ENCODE results near the gene SCAMP3. TPM values are rescaled to one million over a fixed set of nuclear protein-coding genes. Genes with fewer than 3 reads are reported as not detected.
A peak's percentile ranks its signal among the peaks of the same experiment; 100 is the strongest.

The SCAMP3 gene
- total and polyA plus RNA-seq, 2 experiments from 2014 or later, result 50.5 to 52.5 TPM

DNA sequence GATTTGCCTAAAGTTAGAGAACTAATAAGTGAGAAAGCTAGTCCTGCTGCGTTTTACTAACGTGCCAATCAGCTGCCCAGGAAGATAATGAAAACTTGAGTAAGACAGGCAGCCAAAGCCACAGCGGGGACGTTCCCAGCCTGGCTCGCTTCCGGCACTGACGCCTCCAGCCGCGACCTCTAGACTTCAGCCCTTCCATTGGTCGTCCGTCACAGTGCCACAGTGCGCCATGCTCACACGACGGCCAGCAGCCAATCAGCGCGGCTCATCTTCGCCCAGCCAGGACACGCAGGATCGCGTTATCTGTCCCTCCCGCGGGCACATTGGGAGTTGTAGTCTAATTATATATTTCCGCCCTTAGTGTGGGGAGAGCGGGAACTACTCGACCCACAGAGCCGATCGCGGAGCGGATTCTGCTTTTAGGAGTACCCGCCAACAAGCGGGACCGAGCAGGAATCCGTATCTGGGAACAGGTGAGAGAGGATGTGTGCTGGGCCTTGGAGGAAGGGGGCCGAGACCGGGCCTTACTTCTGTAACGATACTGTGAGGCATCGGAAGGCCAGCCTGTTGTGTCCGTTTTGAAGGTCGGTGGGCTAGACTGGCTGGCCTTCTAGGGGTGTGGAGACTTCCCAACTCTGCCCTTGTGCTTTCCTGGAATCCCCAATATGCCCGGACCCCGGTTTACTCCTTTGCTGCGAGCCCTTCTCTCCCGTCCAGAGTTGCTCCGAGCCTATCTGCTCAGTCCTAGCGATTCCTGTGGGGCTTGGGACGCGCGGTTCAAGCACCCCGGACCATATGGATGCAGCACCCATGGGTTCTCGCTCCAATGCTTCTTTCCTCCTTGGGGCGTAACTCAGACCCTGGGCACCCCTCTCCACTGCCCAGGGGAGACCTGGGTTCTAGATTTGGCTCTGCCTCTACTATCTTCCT lies 46.6 kb upstream of the SCAMP3 start, which contains the start of gene FDPS:
Gene FDPS, plus strand, starts transcription at position 374 of the 930 bp plus-strand sequence. CDS start 924 bp downstream, outside the sequence.
- H3K36me3 ChIP-seq (ENCODE audit: insufficient read depth), result peaks cover 11% of the 10 kb centered on the region
- no peak within 1 kb of the TSS for H2AFZ ChIP-seq
- H3F3A ChIP-seq (replicated peaks; ENCODE audit: low read depth), result peaks cover 19% of the 10 kb centered on the region
- peaks cover 39% of the 10 kb centered on the region for H3K36me3 Mint-ChIP-seq (ENCODE audit: low read depth)
- DNase-seq (ENCODE audit: low spot score), result peak; percentile 99
- H3K27ac ChIP-seq (ENCODE audit: low read depth), result peak within 1 kb of the TSS; percentile 85
- ATAC-seq, result peak; percentile 97
- peaks cover 44% of the 10 kb centered on the region for H3K79me2 ChIP-seq (replicated peaks; ENCODE audit: insufficient read depth)
- no peaks in the 10 kb centered on the region for H3K27me3 ChIP-seq (ENCODE audit: insufficient read depth)
- peak within 1 kb of the TSS; percentile 98 for H3K4me3 ChIP-seq
- H3K4me3 Mint-ChIP-seq, result peak within 1 kb of the TSS; percentile 99
- peak within 1 kb of the TSS; percentile 98 for H3K4me2 ChIP-seq
- peaks cover 9% of the 10 kb centered on the region for H3K27me3 Mint-ChIP-seq (ENCODE audit: insufficient read depth, low read depth, poor library complexity)
- H3K4me1 Mint-ChIP-seq, result peaks cover 22% of the 10 kb centered on the region
- peak within 1 kb of the TSS; percentile 97 for H3K27ac Mint-ChIP-seq
- no peaks in the 10 kb centered on the region for H3K9me3 Mint-ChIP-seq
- peaks cover 28% of the 10 kb centered on the region for H4K20me1 ChIP-seq (replicated peaks; ENCODE audit: insufficient read depth)
- H3K4me1 ChIP-seq (ENCODE audit: insufficient read depth), result peaks cover 20% of the 10 kb centered on the region
- no peak for TF ChIP-seq JUNB (IDR thresholded peaks at IDR 0.05; ENCODE audit: unreplicated experiment)
- TF ChIP-seq, protein P1, sequence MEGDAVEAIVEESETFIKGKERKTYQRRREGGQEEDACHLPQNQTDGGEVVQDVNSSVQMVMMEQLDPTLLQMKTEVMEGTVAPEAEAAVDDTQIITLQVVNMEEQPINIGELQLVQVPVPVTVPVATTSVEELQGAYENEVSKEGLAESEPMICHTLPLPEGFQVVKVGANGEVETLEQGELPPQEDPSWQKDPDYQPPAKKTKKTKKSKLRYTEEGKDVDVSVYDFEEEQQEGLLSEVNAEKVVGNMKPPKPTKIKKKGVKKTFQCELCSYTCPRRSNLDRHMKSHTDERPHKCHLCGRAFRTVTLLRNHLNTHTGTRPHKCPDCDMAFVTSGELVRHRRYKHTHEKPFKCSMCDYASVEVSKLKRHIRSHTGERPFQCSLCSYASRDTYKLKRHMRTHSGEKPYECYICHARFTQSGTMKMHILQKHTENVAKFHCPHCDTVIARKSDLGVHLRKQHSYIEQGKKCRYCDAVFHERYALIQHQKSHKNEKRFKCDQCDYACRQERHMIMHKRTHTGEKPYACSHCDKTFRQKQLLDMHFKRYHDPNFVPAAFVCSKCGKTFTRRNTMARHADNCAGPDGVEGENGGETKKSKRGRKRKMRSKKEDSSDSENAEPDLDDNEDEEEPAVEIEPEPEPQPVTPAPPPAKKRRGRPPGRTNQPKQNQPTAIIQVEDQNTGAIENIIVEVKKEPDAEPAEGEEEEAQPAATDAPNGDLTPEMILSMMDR (conservative IDR thresholded peaks at IDR 0.05; ENCODE audit: low read depth in 2 of 2), result no peak
- TF ChIP-seq EZH2phosphoT487 (IDR thresholded peaks at IDR 0.05; ENCODE audit: unreplicated experiment), result no peak
- TF ChIP-seq, protein P2, sequence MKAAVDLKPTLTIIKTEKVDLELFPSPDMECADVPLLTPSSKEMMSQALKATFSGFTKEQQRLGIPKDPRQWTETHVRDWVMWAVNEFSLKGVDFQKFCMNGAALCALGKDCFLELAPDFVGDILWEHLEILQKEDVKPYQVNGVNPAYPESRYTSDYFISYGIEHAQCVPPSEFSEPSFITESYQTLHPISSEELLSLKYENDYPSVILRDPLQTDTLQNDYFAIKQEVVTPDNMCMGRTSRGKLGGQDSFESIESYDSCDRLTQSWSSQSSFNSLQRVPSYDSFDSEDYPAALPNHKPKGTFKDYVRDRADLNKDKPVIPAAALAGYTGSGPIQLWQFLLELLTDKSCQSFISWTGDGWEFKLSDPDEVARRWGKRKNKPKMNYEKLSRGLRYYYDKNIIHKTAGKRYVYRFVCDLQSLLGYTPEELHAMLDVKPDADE (IDR thresholded peaks at IDR 0.05), result peak; percentile 97
- TF ChIP-seq ZNF331 (CRISPR knock-in tag; IDR thresholded peaks at IDR 0.05; ENCODE audit: low read depth), result no peak
- no peak for TF ChIP-seq ZNF114 (CRISPR knock-in tag; IDR thresholded peaks at IDR 0.05)
- TF ChIP-seq STAT1 (IDR thresholded peaks at IDR 0.05; ENCODE audit: unreplicated experiment), result no peak
- peak; percentile 91 for TF ChIP-seq POLR2AphosphoS5 (IDR thresholded peaks at IDR 0.05; ENCODE audit: low read depth)
- peak; percentile 92 for TF ChIP-seq CREB1 (CRISPR knock-in tag; IDR thresholded peaks at IDR 0.05; ENCODE audit: low read depth)
- TF ChIP-seq, protein P3, sequence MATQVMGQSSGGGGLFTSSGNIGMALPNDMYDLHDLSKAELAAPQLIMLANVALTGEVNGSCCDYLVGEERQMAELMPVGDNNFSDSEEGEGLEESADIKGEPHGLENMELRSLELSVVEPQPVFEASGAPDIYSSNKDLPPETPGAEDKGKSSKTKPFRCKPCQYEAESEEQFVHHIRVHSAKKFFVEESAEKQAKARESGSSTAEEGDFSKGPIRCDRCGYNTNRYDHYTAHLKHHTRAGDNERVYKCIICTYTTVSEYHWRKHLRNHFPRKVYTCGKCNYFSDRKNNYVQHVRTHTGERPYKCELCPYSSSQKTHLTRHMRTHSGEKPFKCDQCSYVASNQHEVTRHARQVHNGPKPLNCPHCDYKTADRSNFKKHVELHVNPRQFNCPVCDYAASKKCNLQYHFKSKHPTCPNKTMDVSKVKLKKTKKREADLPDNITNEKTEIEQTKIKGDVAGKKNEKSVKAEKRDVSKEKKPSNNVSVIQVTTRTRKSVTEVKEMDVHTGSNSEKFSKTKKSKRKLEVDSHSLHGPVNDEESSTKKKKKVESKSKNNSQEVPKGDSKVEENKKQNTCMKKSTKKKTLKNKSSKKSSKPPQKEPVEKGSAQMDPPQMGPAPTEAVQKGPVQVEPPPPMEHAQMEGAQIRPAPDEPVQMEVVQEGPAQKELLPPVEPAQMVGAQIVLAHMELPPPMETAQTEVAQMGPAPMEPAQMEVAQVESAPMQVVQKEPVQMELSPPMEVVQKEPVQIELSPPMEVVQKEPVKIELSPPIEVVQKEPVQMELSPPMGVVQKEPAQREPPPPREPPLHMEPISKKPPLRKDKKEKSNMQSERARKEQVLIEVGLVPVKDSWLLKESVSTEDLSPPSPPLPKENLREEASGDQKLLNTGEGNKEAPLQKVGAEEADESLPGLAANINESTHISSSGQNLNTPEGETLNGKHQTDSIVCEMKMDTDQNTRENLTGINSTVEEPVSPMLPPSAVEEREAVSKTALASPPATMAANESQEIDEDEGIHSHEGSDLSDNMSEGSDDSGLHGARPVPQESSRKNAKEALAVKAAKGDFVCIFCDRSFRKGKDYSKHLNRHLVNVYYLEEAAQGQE (IDR thresholded peaks at IDR 0.05; ENCODE audit: unreplicated experiment), result no peak
- TF ChIP-seq NANOG (IDR thresholded peaks at IDR 0.05; ENCODE audit: borderline replicate concordance), result no peak
- TF ChIP-seq, protein P4, sequence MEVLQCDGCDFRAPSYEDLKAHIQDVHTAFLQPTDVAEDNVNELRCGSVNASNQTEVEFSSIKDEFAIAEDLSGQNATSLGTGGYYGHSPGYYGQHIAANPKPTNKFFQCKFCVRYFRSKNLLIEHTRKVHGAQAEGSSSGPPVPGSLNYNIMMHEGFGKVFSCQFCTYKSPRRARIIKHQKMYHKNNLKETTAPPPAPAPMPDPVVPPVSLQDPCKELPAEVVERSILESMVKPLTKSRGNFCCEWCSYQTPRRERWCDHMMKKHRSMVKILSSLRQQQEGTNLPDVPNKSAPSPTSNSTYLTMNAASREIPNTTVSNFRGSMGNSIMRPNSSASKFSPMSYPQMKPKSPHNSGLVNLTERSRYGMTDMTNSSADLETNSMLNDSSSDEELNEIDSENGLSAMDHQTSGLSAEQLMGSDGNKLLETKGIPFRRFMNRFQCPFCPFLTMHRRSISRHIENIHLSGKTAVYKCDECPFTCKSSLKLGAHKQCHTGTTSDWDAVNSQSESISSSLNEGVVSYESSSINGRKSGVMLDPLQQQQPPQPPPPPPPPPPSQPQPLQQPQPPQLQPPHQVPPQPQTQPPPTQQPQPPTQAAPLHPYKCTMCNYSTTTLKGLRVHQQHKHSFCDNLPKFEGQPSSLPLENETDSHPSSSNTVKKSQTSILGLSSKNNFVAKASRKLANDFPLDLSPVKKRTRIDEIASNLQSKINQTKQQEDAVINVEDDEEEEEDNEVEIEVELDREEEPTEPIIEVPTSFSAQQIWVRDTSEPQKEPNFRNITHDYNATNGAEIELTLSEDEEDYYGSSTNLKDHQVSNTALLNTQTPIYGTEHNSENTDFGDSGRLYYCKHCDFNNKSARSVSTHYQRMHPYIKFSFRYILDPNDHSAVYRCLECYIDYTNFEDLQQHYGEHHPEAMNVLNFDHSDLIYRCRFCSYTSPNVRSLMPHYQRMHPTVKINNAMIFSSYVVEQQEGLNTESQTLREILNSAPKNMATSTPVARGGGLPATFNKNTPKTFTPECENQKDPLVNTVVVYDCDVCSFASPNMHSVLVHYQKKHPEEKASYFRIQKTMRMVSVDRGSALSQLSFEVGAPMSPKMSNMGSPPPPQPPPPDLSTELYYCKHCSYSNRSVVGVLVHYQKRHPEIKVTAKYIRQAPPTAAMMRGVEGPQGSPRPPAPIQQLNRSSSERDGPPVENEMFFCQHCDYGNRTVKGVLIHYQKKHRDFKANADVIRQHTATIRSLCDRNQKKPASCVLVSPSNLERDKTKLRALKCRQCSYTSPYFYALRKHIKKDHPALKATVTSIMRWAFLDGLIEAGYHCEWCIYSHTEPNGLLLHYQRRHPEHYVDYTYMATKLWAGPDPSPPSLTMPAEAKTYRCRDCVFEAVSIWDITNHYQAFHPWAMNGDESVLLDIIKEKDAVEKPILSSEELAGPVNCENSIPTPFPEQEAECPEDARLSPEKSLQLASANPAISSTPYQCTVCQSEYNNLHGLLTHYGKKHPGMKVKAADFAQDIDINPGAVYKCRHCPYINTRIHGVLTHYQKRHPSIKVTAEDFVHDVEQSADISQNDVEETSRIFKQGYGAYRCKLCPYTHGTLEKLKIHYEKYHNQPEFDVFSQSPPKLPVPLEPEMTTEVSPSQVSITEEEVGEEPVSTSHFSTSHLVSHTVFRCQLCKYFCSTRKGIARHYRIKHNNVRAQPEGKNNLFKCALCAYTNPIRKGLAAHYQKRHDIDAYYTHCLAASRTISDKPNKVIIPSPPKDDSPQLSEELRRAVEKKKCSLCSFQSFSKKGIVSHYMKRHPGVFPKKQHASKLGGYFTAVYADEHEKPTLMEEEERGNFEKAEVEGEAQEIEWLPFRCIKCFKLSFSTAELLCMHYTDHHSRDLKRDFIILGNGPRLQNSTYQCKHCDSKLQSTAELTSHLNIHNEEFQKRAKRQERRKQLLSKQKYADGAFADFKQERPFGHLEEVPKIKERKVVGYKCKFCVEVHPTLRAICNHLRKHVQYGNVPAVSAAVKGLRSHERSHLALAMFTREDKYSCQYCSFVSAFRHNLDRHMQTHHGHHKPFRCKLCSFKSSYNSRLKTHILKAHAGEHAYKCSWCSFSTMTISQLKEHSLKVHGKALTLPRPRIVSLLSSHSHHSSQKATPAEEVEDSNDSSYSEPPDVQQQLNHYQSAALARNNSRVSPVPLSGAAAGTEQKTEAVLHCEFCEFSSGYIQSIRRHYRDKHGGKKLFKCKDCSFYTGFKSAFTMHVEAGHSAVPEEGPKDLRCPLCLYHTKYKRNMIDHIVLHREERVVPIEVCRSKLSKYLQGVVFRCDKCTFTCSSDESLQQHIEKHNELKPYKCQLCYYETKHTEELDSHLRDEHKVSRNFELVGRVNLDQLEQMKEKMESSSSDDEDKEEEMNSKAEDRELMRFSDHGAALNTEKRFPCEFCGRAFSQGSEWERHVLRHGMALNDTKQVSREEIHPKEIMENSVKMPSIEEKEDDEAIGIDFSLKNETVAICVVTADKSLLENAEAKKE (CRISPR knock-in tag; IDR thresholded peaks at IDR 0.05), result no peak
- no peaks in the 10 kb centered on the region for H3K9me2 ChIP-seq (ENCODE audit: insufficient read depth)
